ENCODE measurements around the gene CITED2.
A peak's percentile ranks its signal among the peaks of the same experiment; 100 is the strongest.

CITED2 gene

DNA sequence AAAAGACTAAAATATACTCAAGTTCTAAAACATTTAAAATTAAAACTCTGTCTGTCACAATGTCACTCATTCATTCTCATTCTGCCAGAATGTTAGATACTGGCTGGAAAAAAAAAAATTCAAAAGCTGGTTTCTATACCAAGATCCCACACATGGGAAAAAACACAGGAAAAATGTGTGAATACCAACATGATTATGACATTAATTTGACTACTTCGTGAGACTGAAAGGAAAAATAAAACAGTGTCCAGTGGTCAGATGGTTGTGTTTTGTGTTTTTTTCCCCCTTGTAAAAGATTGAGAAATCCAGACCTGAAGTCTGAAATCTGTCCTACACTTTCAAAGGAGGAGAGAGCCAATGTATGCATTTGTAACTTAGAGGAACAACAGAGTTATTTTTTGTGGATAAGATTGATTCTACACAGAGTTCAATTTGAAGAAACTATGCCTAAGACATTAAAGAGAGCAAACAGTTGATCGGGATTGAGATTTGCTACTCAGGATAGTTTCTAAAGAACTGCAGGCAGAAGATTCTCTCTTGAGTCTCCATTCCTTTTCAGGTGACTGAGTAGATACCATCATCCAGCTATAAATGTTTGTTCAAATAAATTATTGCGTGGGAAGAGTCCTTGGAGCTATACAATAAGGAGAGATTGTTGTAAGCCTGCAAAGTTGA, 43.5 kb downstream of the CITED2 start:
- DNase-seq (ENCODE audit: low read depth, low spot score), result no peak

DNA sequence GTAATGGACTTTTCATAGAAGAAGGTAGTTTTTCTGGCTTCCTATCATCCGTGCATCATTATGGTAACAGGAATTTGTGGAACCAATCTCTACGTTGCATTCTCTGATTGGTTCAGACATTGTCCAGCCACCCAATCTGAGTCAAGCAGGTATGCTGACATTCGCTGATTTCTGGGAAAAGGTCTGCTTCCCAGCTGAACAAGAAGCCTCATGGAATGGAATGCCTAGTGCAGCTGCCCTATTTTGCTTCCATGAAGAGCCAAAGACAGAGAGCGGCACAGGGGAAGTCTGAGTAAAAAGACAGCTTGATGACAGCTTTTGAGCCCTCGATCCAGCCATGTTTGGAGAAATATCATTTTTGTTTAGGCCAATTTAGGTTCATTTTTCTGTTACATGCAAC, 44.1 kb downstream of the CITED2 start:
- peak; percentile 10 for DNase-seq (ENCODE audit: low read depth, low spot score)

DNA sequence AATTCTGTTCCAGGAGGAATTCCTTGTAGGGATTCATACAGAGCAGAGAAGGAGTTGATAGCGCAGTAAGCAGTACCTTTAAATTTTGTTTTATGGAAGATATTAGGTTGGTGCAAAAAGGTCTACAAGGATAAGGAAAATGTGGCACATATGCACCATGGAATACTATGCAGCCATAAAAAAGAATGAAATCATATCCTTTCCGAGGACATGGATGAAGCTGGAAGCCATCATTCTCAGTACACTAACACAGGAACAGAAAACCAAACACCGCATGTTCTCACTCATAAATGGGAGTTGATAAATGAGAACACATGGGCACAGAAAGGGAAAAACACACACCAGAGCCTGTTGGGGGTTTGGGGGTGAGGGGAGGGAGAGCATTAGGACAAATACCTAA, 45.2 kb downstream of the CITED2 start:
- no peak for DNase-seq (ENCODE audit: low read depth, low spot score)

DNA sequence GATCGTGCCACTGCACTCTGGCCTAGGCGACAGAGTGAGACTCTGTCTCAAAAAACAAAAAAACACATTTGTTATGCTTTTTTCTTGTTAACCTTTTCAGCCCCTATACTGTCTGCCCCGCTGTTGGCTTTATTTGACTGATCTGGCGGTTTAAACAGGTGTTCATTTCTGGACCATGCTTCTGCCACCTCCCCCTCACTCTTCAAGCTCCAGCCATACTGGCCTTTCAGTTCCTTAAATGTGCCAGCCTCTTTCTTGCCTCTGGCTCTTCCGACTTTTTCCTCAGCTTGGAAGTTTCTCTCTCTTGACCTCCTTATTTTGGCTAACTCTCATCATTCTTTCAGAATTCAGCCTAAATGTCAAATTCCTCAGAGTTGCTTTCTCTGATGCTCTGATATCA, 47.4 kb downstream of the CITED2 start:
- DNase-seq (ENCODE audit: low read depth, low spot score), result no peak

DNA sequence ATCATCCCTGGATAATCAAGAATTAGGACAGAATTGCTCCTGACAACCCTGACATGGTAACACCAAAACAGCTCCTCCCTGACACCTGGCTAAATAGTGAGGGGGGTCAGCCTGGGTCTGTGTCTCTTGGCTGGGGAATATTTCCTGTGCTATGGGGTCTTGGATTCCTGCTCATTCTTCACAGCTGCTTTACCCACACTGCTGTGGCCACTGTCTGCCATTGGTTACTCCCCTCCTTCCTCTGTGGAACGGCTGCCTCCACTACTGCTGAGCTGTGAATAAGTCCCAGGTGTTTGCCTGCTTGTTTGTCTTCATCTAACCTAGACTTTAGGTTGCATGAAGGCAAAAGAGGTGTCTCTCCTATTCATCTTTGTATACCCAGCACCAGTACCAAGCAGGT, 48.8 kb downstream of the CITED2 start:
- no peak for DNase-seq (ENCODE audit: low read depth, low spot score)

DNA sequence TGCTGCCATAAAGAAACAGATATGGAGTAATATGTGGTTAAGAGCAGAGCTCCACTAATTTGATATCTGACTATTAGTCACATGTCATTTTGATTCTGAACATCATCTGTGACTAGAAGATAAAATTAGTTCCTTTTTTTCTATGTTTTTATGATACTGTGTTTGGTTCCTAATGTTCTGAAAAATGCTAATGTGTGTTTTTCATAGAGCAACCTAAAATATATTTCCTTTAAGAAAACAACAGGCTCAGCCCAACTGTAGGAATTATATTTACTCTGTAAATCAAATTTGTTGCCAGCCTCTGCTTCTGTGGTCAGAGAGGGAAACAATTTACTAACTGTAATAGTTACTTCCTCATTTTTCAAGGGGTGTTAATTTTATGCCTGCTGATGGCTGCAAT, 49.3 kb downstream of the CITED2 start:
- no peak for DNase-seq (ENCODE audit: low read depth, low spot score)

DNA sequence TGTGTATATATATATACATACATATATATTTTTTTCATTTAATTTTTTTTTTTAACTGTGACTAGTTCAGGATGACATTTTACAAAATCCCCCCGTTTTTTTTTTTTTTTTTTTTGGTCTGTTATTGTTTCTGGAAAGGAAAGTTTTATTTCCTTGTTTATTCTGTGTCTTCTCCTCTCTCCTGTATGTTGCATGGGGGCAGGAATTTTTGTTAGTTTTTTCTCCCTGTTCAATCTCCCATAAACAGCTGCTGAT, 50.2 kb downstream of the CITED2 start:
- DNase-seq (ENCODE audit: low read depth, low spot score), result no peak

DNA sequence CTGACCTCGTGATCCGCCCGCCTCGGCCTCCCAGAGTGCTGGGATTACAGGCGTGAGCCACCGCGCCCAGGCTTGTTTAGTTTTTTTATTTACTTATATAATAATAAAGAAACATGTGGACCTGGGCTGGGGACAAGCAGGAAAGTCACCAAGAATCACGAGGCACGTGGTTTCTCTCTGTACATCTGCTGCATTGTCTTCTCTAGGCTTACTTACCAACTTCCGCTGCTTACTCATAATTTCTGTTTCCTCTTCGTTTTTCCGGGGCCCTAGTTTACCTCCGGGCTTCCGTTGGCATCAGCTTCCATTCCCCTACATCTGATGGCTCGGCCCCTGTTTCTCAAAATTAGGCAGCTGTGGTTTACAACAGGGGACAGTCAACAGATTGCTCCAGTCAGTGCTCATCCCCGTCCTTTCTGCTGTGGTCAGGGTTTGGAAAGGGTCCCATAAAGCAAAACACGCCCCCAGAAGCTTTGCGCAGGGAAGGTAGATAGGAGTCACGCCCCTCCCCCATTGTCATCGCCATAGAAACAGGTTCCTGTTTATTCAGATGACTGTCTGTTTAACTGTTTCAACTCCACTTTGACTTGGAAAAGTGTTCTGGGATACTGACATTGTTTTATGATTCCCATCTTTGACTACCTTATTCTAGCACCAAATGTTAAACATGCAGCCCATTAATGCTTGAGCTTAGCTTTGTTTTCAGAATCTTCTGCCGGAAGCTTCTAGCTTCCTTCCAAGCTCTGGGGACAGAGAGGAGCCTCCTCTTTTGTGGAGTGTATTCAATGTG, 50.7 kb downstream of the CITED2 start:
- DNase-seq (ENCODE audit: low read depth, low spot score), result peak; percentile 62

Data from ELF-1 (cell line).